Neuronal stem cell (in vitro differentiated cells): Measurements from ENCODE around the gene DUSP22.
"Not testable (repeated sequence)": the region's sequence is repeated elsewhere in the genome, so short reads cannot be mapped to it uniquely, and the experiment has no call there.

Source experiments
- DNase-seq: peaks from one replicate; pipeline ENCODE4 v3.0.0-alpha.2; 2013; ENCODE audit warnings: low spot score
- H2AFZ ChIP-seq: one replicate; pipeline ENCODE4 v1.6.1; 2013; ENCODE audit warnings: mild to moderate bottlenecking, low read length, inconsistent platforms
- H2AK5ac ChIP-seq: 2 replicates; pipeline ENCODE4 v1.6.1; 2013; ENCODE audit warnings: low read depth, mild to moderate bottlenecking, inconsistent platforms, low read length, moderate library complexity, mixed read lengths
- H2BK120ac ChIP-seq: 2 replicates; pipeline ENCODE4 v1.6.1; 2013; ENCODE audit warnings: low read depth, mild to moderate bottlenecking, inconsistent platforms, low read length, moderate library complexity, mixed read lengths
- H2BK12ac ChIP-seq: one replicate; pipeline ENCODE4 v1.6.1; 2013; ENCODE audit warnings: low read length, inconsistent platforms
- H2BK15ac ChIP-seq: 2 replicates; pipeline ENCODE4 v1.6.1; 2013; ENCODE audit warnings: mild to moderate bottlenecking, low read length, inconsistent platforms, mixed read lengths
- H2BK5ac ChIP-seq: one replicate; pipeline ENCODE4 v1.6.1; 2013; ENCODE audit warnings: inconsistent platforms, mild to moderate bottlenecking, low read length, moderate library complexity
- H3K14ac ChIP-seq: one replicate; pipeline ENCODE4 v1.6.1; 2013; ENCODE audit warnings: low read length, inconsistent platforms
- H3K18ac ChIP-seq: 2 replicates; pipeline ENCODE4 v1.6.1; 2013; ENCODE audit warnings: low read length, inconsistent platforms
- H3K23ac ChIP-seq: 2 replicates; pipeline ENCODE4 v1.6.1; 2013; ENCODE audit warnings: low read depth, mild to moderate bottlenecking, mixed read lengths, low read length, inconsistent platforms; ENCODE audit not compliant: poor library complexity
- H3K27ac ChIP-seq: replicated peaks from 3 replicates; pipeline ENCODE4 v1.5.1; 2013; ENCODE audit warnings: low read length, inconsistent platforms
- H3K27me3 ChIP-seq, 3 experiments: 2 replicates each; pipeline ENCODE4 v1.6.1; 2013; ENCODE audit warnings: low read length in 3 of 3, mild to moderate bottlenecking in 2 of 3, inconsistent platforms in 1 of 3, low read depth in 1 of 3, mixed read lengths in 1 of 3, moderate library complexity in 1 of 3; ENCODE audit not compliant: control insufficient read depth in 3 of 3, insufficient read depth in 3 of 3
- H3K36me3 ChIP-seq, 2 donors: replicated peaks in 1 of 2; 2 replicates each; pipeline ENCODE4 v1.6.1; 2013; ENCODE audit warnings: low read length in 2 of 2; ENCODE audit not compliant: control insufficient read depth in 2 of 2, insufficient read depth in 2 of 2
- H3K4ac ChIP-seq: 2 replicates; pipeline ENCODE4 v1.6.1; 2013; ENCODE audit warnings: inconsistent platforms, mild to moderate bottlenecking, low read length, moderate library complexity
- H3K4me1 ChIP-seq, 2 donors: 1 replicate in 1 of 2; 2 replicates in 1 of 2; pipeline ENCODE4 v1.6.1; 2013; ENCODE audit warnings: low read length in 2 of 2, low read depth in 1 of 2; ENCODE audit not compliant: control insufficient read depth in 2 of 2, insufficient read depth in 1 of 2
- H3K4me2 ChIP-seq: one replicate; pipeline ENCODE4 v1.6.1; 2013; ENCODE audit warnings: mild to moderate bottlenecking, low read length, inconsistent platforms; ENCODE audit not compliant: insufficient read depth, poor library complexity, severe bottlenecking
- H3K4me3 ChIP-seq, 2 donors: 2 replicates each; pipeline ENCODE4 v1.5.1; 2013; ENCODE audit warnings: low read length in 2 of 2, mild to moderate bottlenecking in 2 of 2, inconsistent platforms in 1 of 2, moderate library complexity in 1 of 2
- H3K79me1 ChIP-seq: one replicate; pipeline ENCODE4 v1.6.1; 2013; ENCODE audit warnings: low read depth, mild to moderate bottlenecking, inconsistent platforms, low read length, moderate library complexity
- H3K9ac ChIP-seq: one replicate; pipeline ENCODE4 v1.6.1; 2013; ENCODE audit warnings: mild to moderate bottlenecking, low read depth, low read length, inconsistent platforms; ENCODE audit not compliant: poor library complexity
- H3K9me3 ChIP-seq, 2 donors: replicated peaks in 1 of 2; 2 replicates each; pipeline versions ENCODE3 to v1.6.1; 2013; ENCODE audit warnings: low read length in 2 of 2, mild to moderate bottlenecking in 2 of 2, inconsistent platforms in 1 of 2, low read depth in 1 of 2, mixed read lengths in 1 of 2, moderate library complexity in 1 of 2; ENCODE audit not compliant: control insufficient read depth in 2 of 2, insufficient read depth in 1 of 2
- H4K8ac ChIP-seq: one replicate; pipeline ENCODE4 v1.6.1; 2013; ENCODE audit warnings: low read depth, mild to moderate bottlenecking, inconsistent platforms, low read length, moderate library complexity
- H4K91ac ChIP-seq: one replicate; pipeline ENCODE4 v1.6.1; 2013; ENCODE audit warnings: low read length, low read depth, mild to moderate bottlenecking, inconsistent platforms; ENCODE audit not compliant: poor library complexity
- WGBS, 2 donors: extraction: QIAGEN DNeasy Blood & Tissue Kit; methylation state at CpG; one replicate each; pipeline ENCODE4 v1.1.7; 2013; ENCODE audit warnings: missing lambda C conversion rate in 2 of 2, mixed read lengths in 1 of 2; ENCODE audit not compliant: insufficient read length in 2 of 2, insufficient replicate concordance in 1 of 2; ENCODE audit errors: extremely low coverage in 2 of 2; 5-methylcytosine and 5-hydroxymethylcytosine counted together

The DUSP22 gene

DNA sequence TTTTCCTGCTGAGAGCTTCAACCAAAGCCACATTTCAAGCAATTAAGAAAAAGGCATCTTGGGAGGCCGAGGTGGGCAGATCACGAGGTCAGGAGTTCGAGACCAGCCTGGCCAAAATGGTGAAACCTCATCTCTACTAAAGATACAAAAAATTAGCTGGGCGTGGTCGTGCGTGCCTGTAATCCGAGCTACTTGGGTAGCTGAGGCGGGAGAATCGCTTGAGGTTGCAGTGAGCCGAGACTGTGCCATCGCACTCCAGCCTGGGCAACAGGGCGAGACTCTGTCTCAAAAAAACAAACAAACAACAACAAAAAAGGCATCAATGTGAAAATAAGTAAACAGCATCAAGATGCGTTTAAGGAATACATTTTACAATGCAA lies 85.3 kb downstream of the DUSP22 start:
- H3K9ac ChIP-seq, H2BK120ac ChIP-seq, H2AK5ac ChIP-seq, H2BK15ac ChIP-seq, H4K91ac ChIP-seq, H3K4ac ChIP-seq, H3K36me3 ChIP-seq, H3K27ac ChIP-seq, H2BK12ac ChIP-seq, H4K8ac ChIP-seq, DNase-seq, H3K79me1 ChIP-seq, H2AFZ ChIP-seq, H3K23ac ChIP-seq, H3K4me1 ChIP-seq, H3K14ac ChIP-seq, H3K4me2 ChIP-seq, H2BK5ac ChIP-seq, H3K4me3 ChIP-seq, H3K18ac ChIP-seq: not testable (repeated sequence)
- no CpG with 5 or more reads among the region's 13 CpGs for WGBS, 2 donors
- Histone ChIP-seq H3K9me3 (peaks cover 0 to 44% of the 10 kb centered on the region in 2 donors), H3K27me3 (peaks cover 0 to 58% (median 2%) of the 10 kb centered on the region in 3 experiments)

DNA sequence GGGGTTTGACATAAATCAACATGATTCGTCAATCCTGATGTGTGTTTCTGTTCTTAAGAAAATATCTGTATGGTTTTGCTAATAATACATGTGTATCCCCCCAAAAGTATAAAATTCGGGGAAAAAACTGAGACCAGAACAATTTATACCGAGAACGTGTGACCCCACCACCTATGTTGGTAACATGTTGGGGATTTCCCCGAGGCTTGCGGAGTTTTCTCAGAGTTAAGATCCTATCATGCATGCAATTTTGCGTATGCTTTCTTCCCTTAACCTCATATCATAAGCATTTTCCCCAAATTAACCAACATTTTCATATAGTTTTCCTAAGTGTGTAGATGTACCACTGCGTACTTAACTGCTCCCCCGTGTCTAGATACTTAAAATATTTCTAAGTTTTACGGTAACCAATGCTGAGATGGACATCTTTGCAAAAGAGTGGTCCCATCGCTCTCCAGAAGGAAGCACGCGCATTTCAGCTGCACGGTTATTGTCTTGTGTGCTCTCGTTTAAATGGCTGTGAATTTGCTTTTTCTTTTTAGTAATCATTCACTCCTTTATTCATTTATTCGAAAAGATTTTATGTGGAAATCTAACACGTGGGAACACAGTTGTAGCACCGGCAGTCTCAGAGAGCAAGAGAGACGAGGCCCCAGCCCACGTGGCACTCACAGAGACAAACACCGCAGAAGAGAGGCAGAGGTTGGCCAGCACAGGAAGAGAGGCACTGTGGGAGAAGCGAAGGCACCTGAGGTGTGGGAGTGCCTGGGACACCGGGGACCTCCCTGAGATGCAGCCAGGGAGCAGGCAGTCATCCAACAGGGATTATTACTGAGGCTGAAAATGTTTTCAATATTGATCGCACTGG lies 86.0 kb downstream of the DUSP22 start:
- Histone ChIP-seq H3K36me3 (no peaks in the 10 kb centered on the region), H3K79me1 (no peaks in the 10 kb centered on the region), H3K9ac (no peak overlapping the region), H2BK15ac (no peak overlapping the region), H3K4ac (no peak overlapping the region), H3K14ac (no peak overlapping the region), H2BK120ac (no peak overlapping the region), H3K4me2 (no peak overlapping the region), H3K4me3 (no peak overlapping the region), H3K27me3 (peaks cover 0 to 58% (median 2%) of the 10 kb centered on the region in 3 experiments), H3K23ac (no peak overlapping the region), H3K4me1 (no peaks in the 10 kb centered on the region), H4K91ac (no peak overlapping the region), H2BK5ac (no peak overlapping the region), H2AFZ (no peak overlapping the region), H2AK5ac (no peak overlapping the region), H3K18ac (no peak overlapping the region), H3K9me3 (peaks cover 0 to 37% of the 10 kb centered on the region in 2 donors), H3K27ac (no peak overlapping the region), H4K8ac (no peak overlapping the region), H2BK12ac (no peak overlapping the region)
- DNase-seq, result no peak
- no CpG with 5 or more reads among the region's 24 CpGs for WGBS, 2 donors

DNA sequence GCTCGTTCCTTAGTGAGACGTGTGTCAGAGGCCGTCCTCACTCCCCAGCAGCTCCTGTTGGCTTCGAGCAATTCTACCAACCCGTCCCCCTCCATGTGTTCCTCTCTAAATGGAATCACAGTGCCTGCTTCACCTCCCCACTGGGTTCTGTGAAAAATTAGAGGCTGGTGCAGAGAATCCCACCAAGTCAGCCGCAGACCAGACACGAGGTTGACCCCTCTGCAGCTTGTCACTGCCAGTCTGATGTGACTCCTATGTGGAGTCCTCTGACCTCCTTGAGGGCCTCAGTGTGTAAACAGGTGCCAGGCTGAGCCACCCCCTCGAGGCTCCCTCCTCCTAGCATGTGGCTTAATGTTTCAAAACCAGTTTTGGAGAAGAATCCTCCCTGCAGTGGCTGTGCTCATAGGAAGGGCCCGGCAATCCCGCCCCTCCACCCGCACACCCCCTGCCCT lies 86.7 kb downstream of the DUSP22 start:
- H3K27me3 ChIP-seq, result peaks cover 0 to 59% (median under 1%) of the 10 kb centered on the region in 3 experiments

DNA sequence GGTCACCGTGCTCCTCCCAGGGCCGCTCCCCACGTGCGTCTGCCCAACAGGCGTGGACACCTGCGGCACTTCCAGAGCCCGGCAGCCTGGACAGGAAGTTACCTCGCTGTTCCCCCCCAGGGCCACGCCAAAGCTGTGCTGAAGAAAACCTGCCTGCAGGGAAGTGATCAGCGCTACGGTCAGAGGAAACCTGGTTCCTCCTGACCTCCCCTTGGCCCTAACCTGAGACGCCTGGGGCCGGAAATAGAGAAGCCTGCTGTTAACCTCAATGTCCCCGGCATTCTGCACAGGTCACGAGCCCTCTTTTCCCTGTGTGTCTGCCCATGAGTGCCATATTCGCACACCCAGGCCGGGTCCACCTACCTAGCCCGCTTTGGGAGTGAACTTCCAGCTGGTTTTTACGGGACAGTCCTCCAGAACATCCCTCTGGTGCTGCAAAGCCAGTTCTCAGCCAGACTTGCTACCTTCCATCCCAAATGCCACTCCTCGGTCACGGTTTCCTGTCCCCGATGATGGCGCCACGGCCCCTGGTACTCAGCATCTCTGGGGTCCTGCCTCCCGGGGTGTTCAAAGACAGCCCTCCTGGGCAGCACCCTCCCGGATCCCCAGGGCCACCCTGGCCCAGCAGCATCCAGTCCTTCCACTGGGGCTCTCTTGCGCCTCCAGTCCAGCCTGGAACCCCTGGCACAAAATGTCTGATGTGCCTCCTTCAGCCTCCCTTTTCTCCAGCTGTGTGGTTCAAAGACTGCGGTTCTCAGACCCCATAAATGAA lies 87.3 kb downstream of the DUSP22 start:
- no peaks in the 10 kb centered on the region for H3K79me1 ChIP-seq
- no peak overlapping the region for H3K4me2 ChIP-seq
- peak overlapping the region; percentile 11 for H3K18ac ChIP-seq
- H3K27ac ChIP-seq, result no peak overlapping the region
- H3K27me3 ChIP-seq, result peaks cover 0 to 65% (median 0%) of the 10 kb centered on the region in 3 experiments
- no peak overlapping the region for H2BK5ac ChIP-seq
- no peaks in the 10 kb centered on the region for H3K4me1 ChIP-seq
- no peak overlapping the region for H3K4ac ChIP-seq
- peak overlapping the region; percentile 20 for H2AFZ ChIP-seq
- H3K4me3 ChIP-seq, result no peak overlapping the region
- peak overlapping the region; percentile 36 for H2AK5ac ChIP-seq
- H4K8ac ChIP-seq, result no peak overlapping the region
- H3K14ac ChIP-seq, result no peak overlapping the region
- WGBS, 2 donors, result no CpG with 5 or more reads among the region's 28 CpGs
- DNase-seq, result no peak
- no peak overlapping the region for H2BK15ac ChIP-seq
- H4K91ac ChIP-seq, result no peak overlapping the region
- no peak overlapping the region for H2BK120ac ChIP-seq
- H3K36me3 ChIP-seq, result no peaks in the 10 kb centered on the region
- H2BK12ac ChIP-seq, result no peak overlapping the region
- H3K9me3 ChIP-seq, result peaks cover 0 to 30% of the 10 kb centered on the region in 2 donors
- H3K23ac ChIP-seq, result no peak overlapping the region
- no peak overlapping the region for H3K9ac ChIP-seq

More for the DNA sequence above, 86.7 kb downstream of the DUSP22 start:
- Histone ChIP-seq H3K4me2 (no peak overlapping the region), H3K18ac (no peak overlapping the region), H3K79me1 (no peaks in the 10 kb centered on the region), H3K9ac (no peak overlapping the region), H4K8ac (no peak overlapping the region), H3K23ac (no peak overlapping the region), H4K91ac (no peak overlapping the region), H3K36me3 (no peaks in the 10 kb centered on the region), H3K4me1 (no peaks in the 10 kb centered on the region), H2BK15ac (no peak overlapping the region), H3K4me3 (no peak overlapping the region), H3K27ac (no peak overlapping the region), H2BK5ac (no peak overlapping the region), H3K9me3 (peaks cover 0 to 33% of the 10 kb centered on the region in 2 donors), H2BK120ac (no peak overlapping the region), H2AK5ac (no peak overlapping the region), H2BK12ac (no peak overlapping the region), H2AFZ (peak overlapping the region; percentile 20), H3K14ac (no peak overlapping the region), H3K4ac (no peak overlapping the region)
- DNase-seq, result no peak
- no CpG with 5 or more reads among the region's 11 CpGs for WGBS, 2 donors
